NCI-H1694 (cell line): ENCODE results near the gene POP4.

Experiments
- DNase-seq: peaks from one replicate; lab custom pipeline; 2025; lab: John Stamatoyannopoulos, UW

POP4 gene

DNA sequence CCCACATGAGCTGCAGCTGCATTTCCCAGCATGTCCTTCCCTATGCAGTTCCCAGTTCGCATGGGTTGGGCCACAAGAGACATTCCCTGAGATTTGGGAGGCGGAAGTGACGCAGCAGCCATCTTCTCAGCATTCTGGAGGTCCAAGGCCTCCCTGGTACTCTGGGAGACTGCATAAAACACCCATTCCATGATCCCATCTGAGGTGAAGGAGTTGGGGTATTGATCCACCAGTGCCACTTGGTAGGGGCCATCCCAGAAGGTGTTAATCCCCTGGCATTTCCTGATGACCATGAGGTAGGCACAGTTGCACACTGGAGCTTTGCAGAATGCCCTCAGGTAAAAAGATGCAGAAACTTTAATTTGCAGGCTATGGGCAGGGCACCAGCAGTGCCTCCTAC lies 25.4 kb downstream of the POP4 start:
- DNase-seq = no peak

DNA sequence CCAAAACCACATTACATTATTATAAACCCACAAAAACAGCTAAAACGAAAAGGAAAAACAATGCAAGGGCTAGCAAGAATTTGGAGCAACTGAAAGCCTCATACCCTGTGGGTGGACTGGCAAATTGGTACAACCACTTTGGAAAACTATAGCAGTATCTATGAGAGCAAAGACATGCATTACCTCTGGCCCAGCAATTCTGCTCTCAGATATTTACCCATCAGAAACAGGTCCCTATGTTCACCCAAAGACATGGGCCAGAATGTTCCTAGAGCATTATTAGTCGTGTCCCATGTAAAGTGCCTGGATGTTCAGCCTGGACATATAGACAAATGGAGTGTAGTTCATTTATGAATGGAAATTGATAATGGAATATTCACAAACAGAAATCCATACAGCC lies 27.9 kb downstream of the POP4 start:
- no peak for DNase-seq

- DNase-seq = no peak
These were observed 28.5 kb downstream of the POP4 start for GRCh38 chr19:29634423-29635130.

DNA sequence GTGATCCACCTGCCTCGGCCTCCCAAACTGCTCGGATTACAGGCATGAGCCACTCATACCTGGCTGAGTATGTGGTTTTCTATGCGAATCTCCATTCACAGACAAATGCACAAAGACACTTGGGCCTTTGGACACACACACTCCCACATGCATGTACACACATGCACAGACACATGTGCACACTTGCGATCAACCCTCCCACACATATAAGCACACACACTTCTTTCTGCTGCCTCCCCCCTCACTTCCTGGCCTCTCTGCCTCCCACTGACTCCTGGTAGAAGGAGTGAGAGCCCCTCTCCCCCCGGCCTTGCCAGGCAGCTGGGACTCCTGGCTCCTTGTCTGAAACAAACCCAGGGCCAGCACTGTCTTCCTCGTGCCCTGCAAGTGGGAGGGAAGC lies 29.9 kb downstream of the POP4 start:
- DNase-seq = no peak

DNA sequence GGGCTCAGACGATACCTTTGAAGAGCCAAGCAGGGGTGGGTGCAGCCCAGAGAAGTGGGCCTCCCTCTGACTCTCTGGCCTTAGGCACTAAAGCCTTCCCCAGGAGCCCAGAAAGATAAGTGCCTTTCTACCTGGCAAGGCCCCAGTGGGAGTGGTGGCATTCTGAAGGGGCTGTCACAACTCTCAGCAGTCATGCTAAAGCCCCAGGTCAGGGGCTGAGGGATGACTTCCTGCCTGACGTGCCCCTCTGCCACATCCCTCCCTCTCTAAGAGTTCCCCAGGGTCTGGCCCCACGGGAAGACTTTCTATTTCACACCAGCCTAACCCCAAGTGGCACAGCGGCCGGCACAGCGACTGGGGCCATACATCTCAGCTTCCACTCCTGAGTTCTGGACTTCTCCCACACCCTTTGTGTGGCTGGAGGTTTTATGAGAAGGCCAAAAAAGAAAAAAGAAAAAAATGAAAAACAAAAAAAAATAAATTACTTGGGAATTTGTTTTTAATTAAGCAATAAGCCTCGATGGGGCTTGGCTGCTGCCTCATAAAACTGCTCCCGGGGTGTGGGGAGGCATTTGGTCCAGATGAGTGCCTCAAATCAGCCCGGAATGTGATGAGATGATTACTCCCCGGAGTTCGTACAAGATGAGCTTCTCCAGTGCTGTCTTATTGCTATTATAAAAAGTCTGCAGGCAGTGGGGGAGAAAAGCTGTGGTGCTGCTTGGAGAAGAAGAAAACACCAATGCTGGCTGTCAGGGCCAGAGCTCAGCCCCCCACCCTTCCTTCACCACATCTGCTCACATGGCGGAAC lies 30.7 kb downstream of the POP4 start:
- DNase-seq = no peak

DNA sequence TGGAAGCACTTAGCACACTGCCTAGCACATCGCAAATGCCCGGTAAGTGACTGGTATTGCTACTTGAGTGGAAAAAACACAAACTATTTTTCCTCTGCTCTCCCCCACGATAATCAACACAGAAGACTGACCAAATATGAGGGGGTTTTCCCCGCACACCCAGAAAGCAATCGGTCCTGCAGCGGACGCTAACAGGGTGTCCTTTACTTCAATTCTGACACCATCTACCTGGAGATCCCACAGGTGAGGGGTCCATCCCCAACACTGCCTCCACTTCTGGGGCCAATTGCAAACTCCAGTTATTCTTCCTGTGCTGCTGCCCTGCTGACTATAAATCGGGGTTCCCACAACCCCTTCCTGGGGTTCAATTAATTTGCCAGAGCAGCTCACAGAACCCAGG lies 33.0 kb downstream of the POP4 start:
- DNase-seq = no peak

DNA sequence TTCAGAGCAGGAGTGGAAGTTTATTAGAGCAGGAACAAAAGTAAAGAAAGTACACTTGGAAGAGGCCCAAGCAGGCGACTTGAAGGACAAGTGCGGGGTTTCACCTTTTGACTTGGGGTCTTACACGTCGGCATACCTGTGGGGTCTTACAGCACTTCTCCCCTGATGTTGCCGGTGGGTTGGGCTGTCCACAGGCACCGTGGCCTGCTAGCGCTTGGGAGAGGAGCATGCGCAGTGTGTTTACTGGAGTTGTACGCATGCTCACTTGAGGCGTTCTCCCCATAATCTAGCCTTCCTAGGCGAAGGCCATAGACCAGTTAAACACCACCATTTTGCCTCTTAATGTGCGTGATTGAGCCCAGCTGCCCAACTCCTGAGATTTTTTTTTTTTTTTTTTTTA lies 34.1 kb downstream of the POP4 start:
- no peak for DNase-seq

- DNase-seq = no peak
These were observed 35.5 kb downstream of the POP4 start for GRCh38 chr19:29641597-29641996.

DNA sequence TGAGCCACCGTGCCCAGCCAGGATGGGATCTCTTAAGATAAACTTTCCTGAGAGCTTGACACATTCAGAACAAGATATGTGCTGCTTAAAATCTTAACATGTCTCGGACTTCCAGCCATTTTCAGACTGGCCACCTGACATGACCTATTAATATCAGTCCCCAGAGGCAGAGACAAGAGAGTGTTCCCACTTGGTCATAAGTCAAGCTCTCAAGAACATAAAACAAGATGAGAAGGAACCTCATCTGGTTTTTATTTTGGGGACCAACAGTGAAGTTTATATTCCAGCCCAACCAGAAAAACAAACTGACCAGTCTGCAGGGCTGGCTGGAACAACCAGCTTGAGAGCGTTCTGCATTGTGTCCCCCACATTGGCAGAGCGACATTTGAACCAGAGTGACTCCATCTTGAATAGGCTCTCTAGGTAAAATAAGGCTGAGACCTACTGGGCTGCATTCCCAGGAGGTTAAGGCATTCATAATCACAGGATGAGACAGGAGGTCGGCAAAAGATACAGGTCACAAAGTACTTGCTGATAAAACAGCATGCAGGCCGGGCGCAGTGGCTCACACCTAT lies 37.4 kb downstream of the POP4 start:
- DNase-seq = no peak

- no peak for DNase-seq
These were observed 38.1 kb downstream of the POP4 start for GRCh38 chr19:29644210-29644609.

GRCh38 chr19:29645491-29645867 lies 39.4 kb downstream of the POP4 start:
- no peak for DNase-seq

DNA sequence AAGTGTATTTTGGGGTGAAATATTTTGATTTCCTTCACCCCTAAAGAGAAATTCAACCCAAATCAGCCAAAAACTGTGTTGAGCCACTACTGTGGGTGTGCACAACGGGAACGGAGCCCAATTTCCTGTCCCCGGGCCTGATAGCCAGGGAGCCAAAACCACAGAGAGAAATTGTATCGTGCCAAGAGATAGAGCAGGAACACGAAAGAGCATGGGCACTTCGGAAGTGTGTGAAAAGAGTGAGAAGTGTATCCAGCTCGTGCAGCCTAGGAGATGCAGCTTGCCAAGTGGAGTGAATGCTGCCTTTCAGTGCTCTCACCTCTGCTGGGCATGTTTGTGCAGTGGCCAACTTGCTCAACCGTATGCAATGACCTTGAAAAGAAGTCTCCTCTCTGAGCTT lies 39.8 kb downstream of the POP4 start:
- no peak for DNase-seq

DNA sequence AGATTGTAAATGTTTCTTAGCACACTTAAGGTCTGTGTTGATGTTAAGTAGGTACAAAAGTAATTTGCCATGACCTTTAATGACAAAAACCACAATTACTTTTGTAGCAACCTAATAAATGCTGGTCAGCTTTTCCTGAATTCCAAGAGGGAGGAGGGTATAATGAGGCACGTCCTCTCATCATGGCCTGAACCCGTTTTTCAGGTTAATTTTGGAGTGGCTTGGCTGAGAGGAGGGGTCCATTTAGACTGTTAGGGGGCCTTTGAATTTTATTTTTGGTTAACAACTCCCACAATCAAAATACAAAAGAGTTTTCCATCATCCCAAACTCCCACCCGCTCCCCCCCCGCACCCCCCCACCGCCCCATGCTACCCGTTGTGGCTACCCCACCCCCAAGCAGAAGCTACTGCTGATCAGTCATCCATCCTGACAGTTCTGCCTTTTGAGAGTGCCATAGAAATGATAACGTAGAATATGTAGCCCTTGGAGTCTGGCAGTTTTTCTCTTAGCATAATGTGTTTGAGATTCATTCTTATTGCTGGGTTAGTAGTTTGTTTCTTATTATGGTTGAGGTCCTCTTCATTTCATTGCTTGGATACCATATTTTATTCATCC lies 44.8 kb downstream of the POP4 start:
- DNase-seq = no peak

DNA sequence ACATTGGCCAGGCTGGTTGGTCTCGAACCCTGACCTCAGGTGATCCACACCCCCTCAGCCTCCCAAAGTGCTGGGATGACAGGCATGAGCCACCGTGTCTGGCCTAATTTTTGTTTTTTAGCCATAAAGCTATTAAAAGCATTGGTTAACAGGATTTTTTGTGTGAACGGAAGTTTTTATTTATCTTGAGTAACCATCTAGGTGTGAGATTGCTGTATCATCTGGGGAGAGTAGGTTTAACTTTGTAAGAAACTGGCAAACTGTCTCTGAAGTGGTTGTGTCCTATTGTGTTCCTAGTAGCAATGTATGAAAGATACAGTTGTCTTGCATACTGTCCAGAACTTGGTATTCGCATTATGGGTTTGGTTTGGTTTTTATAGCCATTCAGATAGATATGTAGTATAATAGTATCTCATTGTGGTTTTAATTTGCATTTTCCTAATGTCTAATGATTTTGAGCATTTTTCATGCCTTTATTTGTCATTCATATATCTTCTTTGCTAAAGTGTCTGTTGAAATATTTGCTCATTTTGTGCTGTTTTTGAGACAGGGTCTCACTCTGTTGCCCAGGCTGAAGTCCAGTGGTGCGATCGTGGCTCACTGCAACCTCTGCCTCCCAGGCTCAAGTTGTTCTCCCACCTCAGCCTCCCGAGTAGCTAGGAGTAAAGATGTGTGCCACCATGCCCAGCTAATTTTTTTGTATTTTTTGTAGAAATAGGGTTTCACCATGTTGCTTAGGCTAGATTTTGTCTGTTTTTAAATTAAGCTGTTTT lies 45.7 kb downstream of the POP4 start:
- no peak for DNase-seq

- DNase-seq = no peak
These were observed 47.3 kb downstream of the POP4 start for GRCh38 chr19:29653398-29653797.

DNA sequence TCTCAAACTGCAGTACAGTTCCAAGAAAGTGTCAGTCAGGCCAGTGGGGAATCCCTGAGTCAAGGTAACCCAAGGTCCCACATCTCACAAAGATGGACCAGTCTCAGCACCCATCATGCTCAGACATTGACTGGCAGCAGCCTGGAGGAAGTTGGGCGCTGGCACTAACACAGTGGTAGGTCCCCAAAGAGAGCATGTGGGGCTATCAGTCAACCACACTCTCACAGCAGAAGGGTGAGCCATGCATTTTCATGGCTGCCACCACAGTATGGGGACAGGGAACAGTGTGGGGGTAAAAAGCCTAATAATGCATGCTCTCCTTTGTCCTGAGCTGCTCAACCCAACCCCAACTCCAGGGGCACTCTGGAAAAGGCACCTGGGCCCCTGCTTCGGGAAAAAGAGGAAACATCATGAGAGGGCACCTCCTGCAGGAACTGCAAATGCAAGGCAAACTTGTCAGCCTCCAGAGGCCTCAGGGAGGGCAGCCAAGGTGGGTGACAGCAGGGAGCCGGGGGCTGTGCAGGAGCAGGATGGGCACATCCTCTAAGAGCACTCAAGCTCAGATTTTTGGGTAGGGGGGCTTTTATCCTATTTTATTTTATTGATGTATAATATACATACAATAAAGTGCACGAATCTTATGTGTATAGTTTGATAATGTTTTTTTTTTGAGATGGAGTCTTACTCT lies 49.7 kb downstream of the POP4 start:
- DNase-seq = no peak

DNA sequence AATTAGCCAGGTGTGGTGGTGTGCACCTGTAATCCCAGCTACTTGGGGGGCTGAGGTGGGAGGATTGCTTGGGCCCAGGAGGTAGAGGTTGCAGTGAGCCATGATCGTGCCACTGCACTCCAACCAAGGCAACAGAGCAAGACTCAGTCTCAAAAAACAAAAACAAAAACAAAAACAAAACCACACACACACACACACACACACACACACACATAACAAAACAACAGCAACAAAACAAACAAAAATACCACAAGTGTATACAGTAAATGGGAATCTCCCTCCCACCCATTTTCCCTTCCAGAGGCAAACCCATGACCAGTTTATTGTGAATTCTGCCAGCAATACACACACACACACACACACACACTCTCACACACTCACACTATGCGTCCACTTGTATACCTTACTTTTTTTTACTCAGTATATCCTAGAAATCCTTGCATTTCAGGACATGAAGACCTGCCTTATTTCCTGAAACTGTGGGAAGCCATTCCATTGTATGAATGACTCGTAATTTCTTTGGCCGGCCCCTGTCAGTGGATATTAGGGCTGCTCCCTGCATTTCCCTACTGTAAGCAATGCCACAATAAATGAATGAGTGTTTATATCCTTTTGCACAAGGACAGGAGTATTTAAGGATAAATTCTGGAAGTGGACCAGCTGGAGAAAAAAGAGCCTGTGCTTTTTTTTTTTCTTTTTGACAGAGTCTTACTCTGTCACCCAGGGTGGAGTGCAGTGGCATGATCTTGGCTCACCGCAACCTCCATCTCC lies 52.3 kb downstream of the POP4 start:
- no peak for DNase-seq

DNA sequence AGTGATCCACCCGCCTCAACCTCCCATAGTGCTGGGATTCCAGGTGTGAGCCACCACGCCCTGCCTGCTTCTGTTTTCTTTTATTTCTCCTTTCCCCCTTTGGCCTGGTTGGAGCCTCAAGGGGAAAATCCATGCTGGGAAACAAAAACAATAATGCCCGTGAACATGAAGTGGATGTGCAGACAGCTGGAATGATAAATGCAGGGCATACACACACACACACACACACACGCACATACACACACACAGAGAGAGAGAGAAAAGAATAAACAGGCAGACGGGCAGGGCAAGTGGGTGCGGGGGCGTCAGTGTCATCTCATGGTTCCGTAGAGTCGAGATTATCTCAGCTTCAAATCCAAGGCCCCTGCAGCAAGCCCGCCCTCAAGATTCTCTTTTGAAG lies 54.8 kb downstream of the POP4 start:
- no peak for DNase-seq

- DNase-seq = no peak
These were observed 56.2 kb downstream of the POP4 start for GRCh38 chr19:29662278-29662603.

- DNase-seq = no peak
These were observed 56.7 kb downstream of the POP4 start for GRCh38 chr19:29662604-29663404.
